Mucosa of gallbladder (tissue), 1 donor: ENCODE measurements around the gene SLC30A7. TPM values are rescaled to one million over a fixed set of nuclear protein-coding genes. Genes with fewer than 3 reads are reported as not detected.
"Not testable (repeated sequence)": the region's sequence is repeated elsewhere in the genome, so short reads cannot be mapped to it uniquely, and the experiment has no call there.

Source experiments
- DNase-seq: peaks from one replicate; pipeline ENCODE4 v3.0.0-alpha.2; 2020; ENCODE audit warnings: low spot score
- total RNA-seq: library from RNA; stranded (reverse); gene quantifications from one replicate; pipeline ENCODE4 v1.2.1, GENCODE V29; 2021
- donor health status: DM: no; HTN: no; CAD: no.

Gene SLC30A7
- 35.0 TPM for total RNA-seq

DNA sequence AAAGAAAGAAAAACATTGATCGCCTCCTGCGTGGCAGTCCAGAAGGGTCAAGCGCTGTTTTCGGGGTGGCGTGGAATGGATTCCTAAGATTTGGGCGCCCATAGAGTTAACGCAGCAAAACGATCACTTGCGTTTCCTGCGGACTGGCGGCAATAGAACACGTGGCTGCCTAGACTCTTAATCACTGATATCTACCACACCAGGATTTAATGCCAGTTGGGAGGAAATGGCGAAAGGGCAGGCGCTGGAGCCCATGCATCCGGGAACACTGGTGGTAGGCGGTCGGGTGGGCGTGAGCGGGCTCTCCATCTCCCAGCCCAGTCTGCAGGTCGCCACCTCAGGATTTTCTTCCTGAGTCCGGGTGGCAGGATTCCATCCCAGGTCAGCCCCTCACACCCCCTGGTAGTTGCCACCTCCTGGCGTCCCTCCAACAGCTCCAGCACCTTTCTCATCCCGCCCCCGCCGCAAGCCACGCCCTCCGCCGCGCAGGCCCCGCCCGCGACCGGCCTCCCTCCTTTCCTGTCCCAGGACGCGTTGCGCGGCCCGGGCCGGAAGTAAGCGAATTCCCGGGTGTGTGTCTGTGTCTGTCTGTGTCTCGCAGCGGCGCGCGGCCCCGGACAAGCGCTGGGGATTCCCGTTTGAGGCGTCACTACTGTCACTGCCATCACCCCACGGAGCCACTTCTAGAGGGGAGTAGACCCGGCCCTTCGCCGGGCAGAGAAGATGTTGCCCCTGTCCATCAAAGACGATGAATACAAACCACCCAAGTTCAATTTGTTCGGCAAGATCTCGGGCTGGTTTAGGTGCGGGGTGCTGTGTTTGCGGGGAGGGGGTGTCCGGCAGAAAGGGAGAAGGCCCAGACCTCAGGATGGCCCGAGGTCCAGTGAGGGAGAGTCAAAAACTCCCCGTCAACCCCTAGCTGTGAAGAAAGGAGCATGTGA lies at the start of gene SLC30A7:
Gene SLC30A7, plus strand, starts transcription at position 551 of the 941 bp plus-strand sequence. Its CDS starts 173 bp downstream, at position 724.
- peak; percentile 95 for DNase-seq

DNA sequence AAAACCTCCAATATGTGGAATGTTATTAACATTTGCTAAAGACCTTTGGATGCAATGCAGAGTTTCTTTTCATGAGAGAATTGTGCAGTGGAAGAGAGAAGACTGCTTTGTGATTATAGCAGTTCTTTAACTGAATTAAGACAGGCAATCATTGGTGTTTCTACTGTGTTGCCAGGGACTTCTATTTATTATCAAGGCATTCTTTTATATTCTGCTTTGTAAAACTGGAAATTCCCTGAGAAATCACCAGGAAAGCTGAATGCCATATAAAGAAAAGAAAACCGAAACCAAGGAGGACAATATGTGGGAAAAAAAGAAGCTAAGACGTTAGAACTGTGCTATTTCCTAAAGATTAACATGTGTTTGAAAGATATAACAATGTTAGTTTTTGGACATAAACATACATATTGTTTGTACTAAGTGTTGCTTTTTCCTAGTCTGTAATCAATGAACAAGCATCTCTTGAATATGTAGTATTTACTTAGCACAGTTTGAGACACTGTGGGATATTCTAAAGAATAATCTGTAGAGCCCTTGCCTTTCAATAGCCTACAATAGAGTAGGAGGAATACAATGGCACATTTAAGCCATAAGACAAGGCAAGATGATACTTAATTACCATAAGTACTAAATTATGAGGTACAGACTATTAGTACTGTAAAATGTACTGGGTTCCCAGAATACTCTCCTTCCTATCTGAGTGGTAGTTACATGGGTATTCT lies 48.4 kb upstream of the SLC30A7 start:
- no peak for DNase-seq

- no peak for DNase-seq
Measured at GRCh38 chr1:100851726-100852125, 44.2 kb upstream of the SLC30A7 start.

GRCh38 chr1:100852976-100853375 lies 42.9 kb upstream of the SLC30A7 start:
- DNase-seq, result no peak

GRCh38 chr1:100855116-100855515 lies 40.8 kb upstream of the SLC30A7 start:
- not testable (repeated sequence) for DNase-seq

DNA sequence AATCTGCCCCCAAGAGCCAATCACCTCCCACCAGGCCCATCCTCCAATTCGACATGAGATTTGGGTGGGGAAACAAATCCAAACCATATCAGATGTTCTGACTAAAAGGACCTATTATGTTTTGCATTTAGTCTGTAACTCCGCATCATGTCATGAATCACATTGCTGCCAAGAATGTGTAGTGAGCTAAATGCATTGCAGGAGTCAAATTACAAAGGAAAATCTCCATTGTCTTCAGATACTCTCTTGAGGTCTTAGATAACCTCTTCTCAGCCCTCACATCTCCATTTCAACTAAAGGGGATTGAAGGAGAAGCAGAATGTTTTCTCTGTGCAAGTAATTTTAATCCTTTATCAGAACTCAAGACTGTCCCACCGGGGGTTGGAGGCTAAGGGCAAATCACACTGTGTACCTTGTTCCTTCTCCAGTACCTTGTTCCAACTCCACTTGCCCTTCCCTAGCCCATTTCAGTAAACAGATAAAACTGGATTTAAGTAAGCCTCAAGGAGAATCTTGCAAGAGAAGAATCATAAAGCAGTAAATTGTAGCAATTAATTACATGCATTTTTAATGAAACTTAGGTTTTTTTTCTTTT lies 35.4 kb upstream of the SLC30A7 start:
- no peak for DNase-seq

DNA sequence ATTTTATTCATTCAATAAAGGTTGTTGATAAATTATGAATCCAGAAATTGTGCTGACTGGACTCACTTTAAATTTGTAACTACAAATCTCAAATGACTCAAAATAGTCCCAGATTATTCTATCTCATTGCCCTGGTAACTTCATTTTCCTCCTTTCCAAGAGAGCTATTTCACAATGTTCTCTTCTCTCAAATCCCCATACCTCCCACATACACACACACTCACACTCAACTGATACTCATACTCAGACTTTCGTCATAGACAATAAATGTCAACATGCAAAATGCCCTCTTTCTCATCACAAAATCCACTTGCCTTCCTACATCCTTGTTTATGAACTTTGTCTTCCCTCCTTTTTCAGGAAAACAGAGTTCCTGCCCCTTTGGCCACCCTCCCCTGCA lies 34.5 kb upstream of the SLC30A7 start:
- no peak for DNase-seq

DNA sequence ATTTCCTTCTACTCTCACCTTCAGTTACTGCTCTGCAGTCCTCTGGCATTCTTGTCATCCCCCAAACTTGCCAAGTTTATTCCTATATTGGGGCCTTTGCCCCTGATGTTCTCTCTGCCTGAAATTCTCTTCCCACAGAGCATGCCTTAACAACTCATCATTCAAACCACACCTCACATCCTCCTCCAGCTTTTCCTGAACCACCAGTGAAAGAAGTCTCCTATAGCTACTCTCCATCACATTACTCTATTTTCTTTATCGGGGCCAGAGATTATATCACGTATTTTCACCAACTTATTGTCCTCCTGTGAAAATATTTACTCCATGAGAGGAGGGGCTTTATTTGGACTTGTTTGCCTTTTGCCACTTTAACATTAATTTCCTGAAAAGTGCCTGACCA lies 33.3 kb upstream of the SLC30A7 start:
- no peak for DNase-seq

DNA sequence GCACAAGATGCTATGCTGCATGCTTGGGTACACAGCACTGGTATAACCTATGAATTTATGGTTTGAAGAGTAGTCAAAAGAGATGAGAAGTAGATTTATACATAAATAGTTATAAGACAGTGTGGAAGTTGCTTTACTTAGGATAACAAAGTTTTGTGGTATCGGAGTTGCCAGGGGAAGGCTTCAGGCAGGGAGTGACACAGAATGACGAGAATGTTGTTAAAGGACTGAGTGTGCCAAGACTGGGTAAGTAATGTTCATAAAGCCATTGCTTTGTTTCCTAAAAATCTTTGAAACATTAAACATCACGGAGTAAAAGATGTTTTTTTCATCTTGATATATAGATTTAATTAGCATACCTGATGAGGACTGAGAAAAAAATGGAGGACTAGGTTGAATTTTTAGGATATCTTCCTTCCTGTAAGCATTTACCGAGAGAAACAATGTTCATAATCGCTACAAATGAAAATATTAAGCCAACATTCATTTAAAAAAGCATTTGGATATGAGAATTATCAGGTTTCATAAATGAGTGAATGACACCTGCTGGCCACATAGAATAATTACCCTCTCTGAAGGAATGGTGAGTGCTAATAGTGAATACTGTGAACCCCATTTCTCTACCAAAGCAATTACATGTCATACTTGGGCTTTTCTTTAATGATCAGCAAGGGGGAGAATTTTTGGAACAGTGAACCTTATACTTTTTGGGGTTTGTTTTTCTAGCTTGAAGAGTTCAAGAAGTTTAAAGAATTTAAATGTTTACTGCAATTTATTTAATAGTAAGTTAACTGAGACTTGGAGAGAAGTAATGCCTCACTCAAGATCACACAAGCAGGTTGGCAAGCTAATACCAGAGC lies 29.6 kb upstream of the SLC30A7 start:
- no peak for DNase-seq

DNA sequence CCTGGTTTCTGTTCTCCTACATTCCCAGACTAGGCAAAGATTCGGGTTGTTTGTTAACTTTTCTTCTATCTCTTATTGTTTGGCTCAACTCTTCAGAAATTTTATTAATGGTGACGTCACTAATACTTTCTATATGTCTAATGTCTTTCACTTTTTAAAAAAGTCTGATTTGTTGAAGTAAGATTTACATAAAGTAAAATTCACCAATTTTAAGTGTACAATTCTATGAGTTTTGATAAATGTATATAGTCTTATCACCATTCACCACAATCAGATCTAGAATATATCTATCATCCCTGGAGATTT lies 29.0 kb upstream of the SLC30A7 start:
- no peak for DNase-seq

GRCh38 chr1:100868364-100868995 lies 27.4 kb upstream of the SLC30A7 start:
- no peak for DNase-seq

DNA sequence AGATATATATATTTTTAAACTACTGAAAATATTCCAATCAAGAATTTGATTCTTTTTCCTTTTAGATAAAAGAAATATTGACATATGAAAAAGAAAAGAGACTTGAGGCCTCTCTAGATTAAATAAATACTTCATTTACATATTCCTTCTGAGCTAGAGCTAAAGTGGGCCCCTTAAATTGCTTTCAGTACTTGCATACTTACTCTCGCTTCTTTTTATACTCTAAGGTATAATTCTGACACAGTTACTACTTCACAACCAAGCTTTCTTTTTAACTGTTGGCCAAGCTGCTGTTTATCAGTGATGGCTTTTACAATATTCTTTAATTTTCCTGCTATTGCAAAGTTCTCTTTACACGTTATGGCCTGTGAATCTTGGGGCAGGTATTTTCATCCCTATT lies 25.9 kb upstream of the SLC30A7 start:
- DNase-seq, result no peak

DNA sequence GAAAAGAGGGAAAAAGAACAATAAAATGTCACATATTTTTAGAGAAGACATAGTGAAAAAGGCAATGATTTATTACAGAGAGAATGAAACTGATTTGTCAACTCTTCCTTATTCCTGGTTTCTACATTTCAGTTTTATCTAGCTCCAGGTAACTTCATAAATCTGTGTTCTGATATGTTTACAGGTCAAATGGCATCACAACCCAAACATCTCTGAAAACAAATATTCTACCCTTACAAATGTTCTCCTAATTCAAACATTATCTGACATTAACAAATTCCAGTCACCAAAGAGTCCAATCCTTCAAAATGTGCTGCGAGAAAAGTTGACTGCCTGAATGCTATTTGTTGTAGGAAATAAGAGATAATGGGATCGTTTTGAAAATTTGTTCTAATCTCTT lies 21.5 kb upstream of the SLC30A7 start:
- no peak for DNase-seq

DNA sequence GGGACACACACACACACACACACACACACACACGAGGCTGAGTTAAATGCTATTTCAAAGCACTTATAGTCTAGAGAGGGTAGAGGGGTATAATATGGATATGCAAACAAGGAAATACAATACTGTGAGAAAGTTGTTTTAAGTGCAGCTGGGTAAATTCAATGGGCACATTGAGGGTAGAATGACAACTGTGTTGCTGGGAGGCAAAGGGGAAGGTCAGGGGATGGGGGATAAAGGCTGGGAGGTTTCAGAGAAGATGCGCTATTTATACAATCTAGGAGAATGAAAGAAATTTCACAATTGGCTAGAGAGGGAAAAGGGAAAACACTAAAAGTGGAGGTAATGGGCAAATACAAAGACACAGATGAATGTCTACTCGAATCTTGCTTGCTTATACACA lies 20.7 kb upstream of the SLC30A7 start:
- no peak for DNase-seq

GRCh38 chr1:100876291-100876690 lies 19.6 kb upstream of the SLC30A7 start:
- DNase-seq, result no peak

DNA sequence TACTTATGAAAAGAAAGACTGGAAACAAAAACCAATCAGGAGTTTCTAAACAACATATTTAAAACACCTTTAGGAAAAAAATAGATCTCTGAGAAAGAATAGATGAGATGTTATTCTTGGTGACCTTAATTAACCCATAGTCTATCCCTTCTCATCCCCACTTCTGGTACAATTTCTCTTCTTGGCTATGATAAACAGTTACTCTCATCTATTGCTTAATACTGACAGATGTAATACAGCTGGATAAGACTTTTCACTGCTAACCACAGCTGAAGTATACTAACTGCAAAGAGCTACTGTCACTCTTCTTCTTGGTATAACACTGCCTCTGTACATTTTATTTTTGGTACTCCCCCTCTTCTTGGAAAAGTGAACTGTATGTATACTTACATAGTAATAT lies 16.5 kb upstream of the SLC30A7 start:
- DNase-seq, result no peak

DNA sequence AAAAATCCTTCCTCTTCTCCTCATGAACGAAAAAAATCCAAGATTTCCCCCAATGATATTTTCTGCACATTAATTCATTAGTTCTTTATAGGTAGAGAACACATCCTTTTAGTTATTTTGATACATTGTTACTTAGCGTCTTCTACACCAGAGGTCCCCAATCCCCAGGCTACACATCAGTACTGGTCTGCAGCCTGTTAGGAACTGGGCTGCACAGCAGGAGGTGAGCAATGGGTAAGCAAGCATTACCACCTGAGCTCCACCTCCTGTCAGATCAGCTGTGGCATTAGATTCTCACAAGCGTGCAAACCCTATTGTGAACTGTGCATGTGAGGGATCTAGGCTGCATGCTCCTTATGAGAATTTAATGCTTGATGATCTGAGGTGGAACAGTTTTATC lies 14.2 kb upstream of the SLC30A7 start:
- DNase-seq, result no peak

DNA sequence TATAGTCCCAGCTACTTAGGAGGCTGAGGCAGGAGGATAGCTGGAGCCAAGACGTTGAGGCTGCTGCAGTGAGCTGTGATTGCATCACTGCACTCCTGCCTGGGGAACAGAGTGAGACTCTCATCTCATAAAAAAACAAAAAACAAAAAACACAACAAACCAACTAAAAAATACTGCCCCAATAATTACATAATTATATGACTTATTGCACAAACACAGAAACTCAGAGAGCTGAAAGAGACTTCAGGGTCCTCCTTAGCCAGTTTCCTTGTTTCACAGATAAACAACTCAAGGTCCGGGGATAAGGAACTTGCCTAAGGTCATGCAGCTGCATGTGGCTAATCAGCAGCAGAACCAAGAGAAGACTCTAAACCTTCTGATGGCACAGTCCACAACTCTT lies 13.2 kb upstream of the SLC30A7 start:
- no peak for DNase-seq

DNA sequence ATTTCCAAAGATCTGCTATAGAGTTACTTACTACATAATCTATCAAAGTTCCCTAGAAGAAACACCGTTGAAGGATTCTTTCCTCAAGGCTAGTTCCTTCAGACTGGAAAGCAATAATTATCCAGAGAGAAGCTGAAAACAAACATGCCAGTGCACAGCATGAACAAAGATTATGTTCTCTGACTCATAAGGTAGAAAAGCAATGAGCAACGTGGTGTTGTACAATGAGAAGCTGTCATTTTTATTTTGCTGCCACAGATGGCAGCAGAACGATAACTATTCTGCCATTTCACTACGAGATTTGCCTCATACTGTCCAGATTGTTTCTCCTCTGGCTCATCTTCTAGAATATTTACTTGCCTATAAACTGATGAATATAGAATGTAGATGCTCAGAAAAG lies 11.9 kb upstream of the SLC30A7 start:
- no peak for DNase-seq

DNA sequence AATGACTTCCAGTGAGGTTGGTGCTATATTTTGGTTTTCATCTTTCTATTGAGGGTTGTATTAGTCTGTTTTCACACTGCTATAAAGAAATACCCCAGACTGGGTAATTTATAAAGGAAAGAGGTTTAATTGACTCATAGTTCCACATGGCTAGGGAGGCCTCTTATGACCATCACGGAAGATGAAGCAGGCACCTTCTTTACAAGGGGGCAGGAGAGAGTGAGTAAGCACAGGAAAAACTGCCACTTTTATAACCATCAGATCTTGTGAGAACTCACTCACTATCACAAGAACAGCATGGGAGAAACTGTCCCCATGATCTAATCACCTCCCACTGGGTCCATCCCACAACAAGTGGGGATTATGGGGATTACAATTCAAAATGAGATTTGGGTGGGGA lies 6.9 kb upstream of the SLC30A7 start:
- DNase-seq, result not testable (repeated sequence)

DNA sequence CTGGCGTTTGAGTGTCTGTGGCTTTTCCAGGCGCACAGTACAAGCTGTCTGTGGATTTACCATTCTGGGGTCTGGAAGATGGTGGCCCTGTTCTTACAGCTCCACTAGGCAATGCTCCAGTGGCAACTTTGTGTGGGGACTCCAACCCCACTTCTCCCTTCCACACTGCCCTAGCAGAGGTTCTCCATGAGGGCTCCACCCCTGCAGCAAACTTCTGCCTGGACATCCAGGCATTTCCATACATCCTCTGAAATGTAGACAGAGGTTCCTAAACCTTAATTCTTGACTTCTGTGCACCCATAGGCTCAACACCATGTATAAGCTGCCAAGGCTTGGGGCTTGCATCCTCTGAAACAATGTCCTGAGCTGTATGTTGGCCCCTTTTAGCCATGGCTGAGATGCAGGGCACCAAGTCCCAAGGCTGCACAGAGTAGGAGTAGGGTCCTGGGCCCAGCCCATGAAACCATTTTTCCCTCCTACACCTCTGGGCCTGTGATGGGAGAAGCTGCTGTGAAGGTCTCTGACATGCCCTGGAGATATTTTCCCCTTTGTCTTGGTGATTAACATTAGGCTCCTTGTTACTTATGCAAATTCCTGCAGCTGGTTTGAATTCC lies 5.9 kb upstream of the SLC30A7 start:
- DNase-seq, result not testable (repeated sequence)
